Vagina (tissue), 2 donors: ENCODE results near the gene GJC2. TPM values are rescaled to one million over a fixed set of nuclear protein-coding genes. Genes with fewer than 3 reads are reported as not detected.
A peak's percentile ranks its signal among the peaks of the same experiment; 100 is the strongest.

Experiments
- DNase-seq, 2 donors: peaks; one replicate each; pipeline ENCODE4 v3.0.0-alpha.2; 2017; ENCODE audit errors: extremely low spot score in 2 of 2
- H3K27ac ChIP-seq: fragments of 200-600 bp; sonication (generic); one replicate; pipeline ENCODE4 v1.5.1; 2019
- H3K27me3 ChIP-seq: fragments of 200-600 bp; sonication (generic); one replicate; pipeline ENCODE4 v1.5.1; 2019
- H3K36me3 ChIP-seq, 2 donors: fragments of 200-600 bp; sonication (generic); one replicate each; pipeline ENCODE4 v1.5.1; 2017 to 2019
- H3K4me1 ChIP-seq: fragments of 200-600 bp; sonication (generic); one replicate; pipeline ENCODE4 v1.5.1; 2019
- H3K4me3 ChIP-seq, 2 donors: fragments of 200-600 bp; sonication (generic); 1 replicate in 1 of 2; 2 replicates in 1 of 2; pipeline ENCODE4 v1.5.1; 2016 to 2019
- H3K9me3 ChIP-seq: fragments of 200-600 bp; sonication (generic); one replicate; pipeline ENCODE4 v1.5.1; 2019
- POLR2A ChIP-seq, 2 donors: fragments of 450-650 bp; IDR thresholded peaks; one replicate each; pipeline ENCODE4 v1.6.1; 2017; ENCODE audit warnings: antibody characterized with exemption in 2 of 2, mild to moderate bottlenecking in 2 of 2, moderate library complexity in 2 of 2
- POLR2AphosphoS5 ChIP-seq, 2 donors: sonication (generic); formaldehyde crosslinking; IDR thresholded peaks; one replicate each; pipeline ENCODE4 v1.9.0; 2017; ENCODE audit warnings: antibody characterized with exemption in 2 of 2, mild to moderate bottlenecking in 2 of 2, low read depth in 1 of 2; ENCODE audit not compliant: insufficient read depth in 1 of 2
- intact Hi-C: fragments of 100-400 bp; cut with DNase I; formaldehyde crosslinking; loops from one replicate; pipeline ENCODE4 v1.15.1; 2023
- total RNA-seq: library from RNA; depleted of rRNA; stranded (reverse); fragments of >200 nt; gene quantifications from one replicate; pipeline ENCODE4 v1.2.3, GENCODE V29; 2016
- TF ChIP-seq, protein P1 (sequence below), 3 experiments: fragments of 450-650 bp in 2 of 3; fragments of 200-600 bp in 1 of 3; sonication (generic) in 1 of 3; IDR thresholded peaks; one replicate each; pipeline ENCODE4 v1.5.1; 2017 to 2019; ENCODE audit warnings: antibody characterized with exemption in 3 of 3, mild to moderate bottlenecking in 2 of 3, moderate library complexity in 2 of 3

The GJC2 gene
- total RNA-seq, 1 donor from 2014 or later = 4.4 TPM

DNA sequence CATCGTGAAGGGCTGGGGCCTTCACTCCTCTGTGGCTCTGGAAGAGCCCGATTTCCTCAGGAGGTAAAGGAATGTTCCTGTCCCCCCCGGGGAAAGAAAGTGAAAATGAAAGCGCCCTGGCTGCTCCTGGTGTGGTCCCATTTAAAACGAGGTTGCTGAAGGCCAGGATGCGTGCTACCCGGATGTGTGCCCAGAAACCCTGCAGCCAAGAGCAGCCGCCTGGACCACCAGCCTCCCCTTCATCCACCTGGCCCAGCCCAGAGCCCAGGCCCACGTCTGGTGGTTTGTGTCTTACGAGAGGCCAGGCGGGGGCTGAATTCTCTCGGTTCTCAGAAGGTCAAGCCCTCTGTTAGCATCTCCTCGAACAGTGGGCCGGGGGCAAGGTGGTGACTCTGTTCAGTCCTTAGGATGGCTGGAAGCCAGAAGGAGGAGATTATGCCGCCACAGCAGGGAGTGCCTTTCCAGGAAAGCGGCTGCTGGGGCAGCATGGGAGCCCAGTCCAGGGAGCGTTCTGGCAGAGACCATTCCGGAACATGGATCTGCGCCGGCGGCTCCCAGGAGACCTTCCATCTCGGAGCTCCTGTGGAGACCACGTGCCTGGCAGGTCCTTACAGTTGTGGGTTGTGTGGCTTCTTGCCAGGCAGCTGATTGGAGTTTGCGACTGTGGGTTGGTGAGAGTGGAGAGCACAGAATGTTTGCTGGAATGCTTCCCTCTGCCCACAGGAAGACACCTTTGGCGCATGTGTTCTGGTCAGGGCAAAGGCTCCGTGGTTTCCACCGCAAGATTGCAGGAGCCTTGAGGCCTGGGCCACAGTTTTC is 8.3 kb upstream of the GJC2 start:
- Histone ChIP-seq H3K9me3 (no peaks in the 10 kb centered on the region), H3K27ac (peak overlapping the region; percentile 96), H3K4me3 (peak overlapping the region; percentile 78 to 89), H3K27me3 (no peaks in the 10 kb centered on the region), H3K36me3 (peaks cover 0 to 9% of the 10 kb centered on the region in 2 donors), H3K4me1 (peaks cover 54% of the 10 kb centered on the region)
- DNase-seq = peak in 1 of 2 donors; percentile 89
- TF ChIP-seq POLR2AphosphoS5 (IDR thresholded peaks at IDR 0.05; ENCODE audit: insufficient read depth in 1 of 2, low read depth in 1 of 2) = peak in 1 of 2 donors; percentile 3
- TF ChIP-seq POLR2A (IDR thresholded peaks at IDR 0.05) = no peak
- intact Hi-C loops = loop anchor here (2.0 to 5.0 kb wide), 2 partner anchors 23 to 266 kb away; partner anchors contain the start of genes IBA57 and TRIM11

DNA sequence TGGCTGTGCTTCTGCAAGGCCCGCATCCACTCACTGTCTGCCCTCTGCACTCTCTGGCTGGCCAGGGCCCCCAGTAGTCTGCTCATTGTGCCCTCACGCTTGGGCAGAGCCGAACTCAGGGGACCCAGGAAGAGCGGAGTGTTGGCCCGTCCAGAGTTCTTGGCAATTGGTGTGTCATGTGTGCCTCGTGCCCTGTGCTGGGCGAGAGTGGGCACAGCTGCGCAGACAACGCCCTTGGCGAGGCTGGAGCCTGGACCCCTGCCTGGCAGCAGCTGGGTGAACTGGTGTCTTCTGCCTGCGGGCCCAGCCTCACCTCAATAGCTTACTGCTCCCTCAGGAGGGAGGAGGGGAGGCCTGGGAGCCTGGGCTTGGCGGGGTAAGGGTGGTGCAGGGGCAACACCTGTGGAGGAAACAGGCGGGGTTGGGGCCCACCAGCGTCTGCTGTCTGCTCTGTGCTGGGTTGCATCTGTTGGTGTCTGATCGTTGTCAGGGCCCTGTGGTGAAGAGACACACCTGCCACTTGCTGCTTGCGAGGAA is 7.5 kb upstream of the GJC2 start:
- Histone ChIP-seq H3K27me3 (no peaks in the 10 kb centered on the region), H3K4me3 (peak overlapping the region; percentile 78 to 89), H3K9me3 (no peaks in the 10 kb centered on the region), H3K27ac (peak overlapping the region; percentile 96), H3K4me1 (peaks cover 60% of the 10 kb centered on the region), H3K36me3 (peaks cover 0 to 16% of the 10 kb centered on the region in 2 donors)
- TF ChIP-seq POLR2A (IDR thresholded peaks at IDR 0.05) (no peak), POLR2AphosphoS5 (IDR thresholded peaks at IDR 0.05; ENCODE audit: insufficient read depth in 1 of 2, low read depth in 1 of 2) (peak in 1 of 2 donors; percentile 6)
- peak in 1 of 2 donors; percentile 89 for DNase-seq
- intact Hi-C loops = loop anchor here (5.0 kb wide), 1 partner anchor 265 kb away; the partner anchor contains the start of gene TRIM11

DNA sequence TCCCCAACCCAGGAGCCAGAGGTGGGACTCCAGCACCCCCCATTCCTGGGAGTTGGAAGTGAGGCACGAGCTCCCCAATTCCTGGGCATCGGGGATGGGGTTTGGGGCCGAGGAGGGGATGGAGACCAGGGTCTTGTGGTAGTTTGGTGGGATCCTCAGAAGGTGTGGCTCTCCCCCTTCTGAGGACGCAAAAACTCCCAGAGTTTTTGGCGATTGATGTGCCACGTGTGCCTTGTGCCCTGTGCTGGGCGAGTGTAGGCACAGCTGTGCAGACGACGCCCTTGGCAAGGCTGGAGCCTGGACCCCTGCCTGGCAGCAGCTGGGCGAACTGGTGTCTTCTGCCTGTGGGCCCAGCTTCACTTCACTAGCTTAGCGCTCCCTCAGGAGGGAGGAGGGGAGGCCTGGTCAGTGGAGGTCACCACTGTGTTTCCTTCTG is 7.0 kb upstream of the GJC2 start:
- TF ChIP-seq POLR2AphosphoS5 (IDR thresholded peaks at IDR 0.05; ENCODE audit: insufficient read depth in 1 of 2, low read depth in 1 of 2) (no peak), POLR2A (IDR thresholded peaks at IDR 0.05) (no peak)
- TF ChIP-seq, protein P1, sequence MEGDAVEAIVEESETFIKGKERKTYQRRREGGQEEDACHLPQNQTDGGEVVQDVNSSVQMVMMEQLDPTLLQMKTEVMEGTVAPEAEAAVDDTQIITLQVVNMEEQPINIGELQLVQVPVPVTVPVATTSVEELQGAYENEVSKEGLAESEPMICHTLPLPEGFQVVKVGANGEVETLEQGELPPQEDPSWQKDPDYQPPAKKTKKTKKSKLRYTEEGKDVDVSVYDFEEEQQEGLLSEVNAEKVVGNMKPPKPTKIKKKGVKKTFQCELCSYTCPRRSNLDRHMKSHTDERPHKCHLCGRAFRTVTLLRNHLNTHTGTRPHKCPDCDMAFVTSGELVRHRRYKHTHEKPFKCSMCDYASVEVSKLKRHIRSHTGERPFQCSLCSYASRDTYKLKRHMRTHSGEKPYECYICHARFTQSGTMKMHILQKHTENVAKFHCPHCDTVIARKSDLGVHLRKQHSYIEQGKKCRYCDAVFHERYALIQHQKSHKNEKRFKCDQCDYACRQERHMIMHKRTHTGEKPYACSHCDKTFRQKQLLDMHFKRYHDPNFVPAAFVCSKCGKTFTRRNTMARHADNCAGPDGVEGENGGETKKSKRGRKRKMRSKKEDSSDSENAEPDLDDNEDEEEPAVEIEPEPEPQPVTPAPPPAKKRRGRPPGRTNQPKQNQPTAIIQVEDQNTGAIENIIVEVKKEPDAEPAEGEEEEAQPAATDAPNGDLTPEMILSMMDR (IDR thresholded peaks at IDR 0.05) = no peak
- H3K4me1 ChIP-seq = peaks cover 65% of the 10 kb centered on the region
- H3K27me3 ChIP-seq = no peaks in the 10 kb centered on the region
- peaks cover 0 to 16% of the 10 kb centered on the region in 2 donors for H3K36me3 ChIP-seq
- H3K27ac ChIP-seq = peak overlapping the region; percentile 96
- peak in 1 of 2 donors; percentile 88 for DNase-seq
- peak overlapping the region; percentile 78 to 89 for H3K4me3 ChIP-seq
- H3K9me3 ChIP-seq = no peaks in the 10 kb centered on the region
- intact Hi-C loops = loop anchor here (5.0 kb wide), 1 partner anchor 265 kb away; the partner anchor contains the start of gene TRIM11

DNA sequence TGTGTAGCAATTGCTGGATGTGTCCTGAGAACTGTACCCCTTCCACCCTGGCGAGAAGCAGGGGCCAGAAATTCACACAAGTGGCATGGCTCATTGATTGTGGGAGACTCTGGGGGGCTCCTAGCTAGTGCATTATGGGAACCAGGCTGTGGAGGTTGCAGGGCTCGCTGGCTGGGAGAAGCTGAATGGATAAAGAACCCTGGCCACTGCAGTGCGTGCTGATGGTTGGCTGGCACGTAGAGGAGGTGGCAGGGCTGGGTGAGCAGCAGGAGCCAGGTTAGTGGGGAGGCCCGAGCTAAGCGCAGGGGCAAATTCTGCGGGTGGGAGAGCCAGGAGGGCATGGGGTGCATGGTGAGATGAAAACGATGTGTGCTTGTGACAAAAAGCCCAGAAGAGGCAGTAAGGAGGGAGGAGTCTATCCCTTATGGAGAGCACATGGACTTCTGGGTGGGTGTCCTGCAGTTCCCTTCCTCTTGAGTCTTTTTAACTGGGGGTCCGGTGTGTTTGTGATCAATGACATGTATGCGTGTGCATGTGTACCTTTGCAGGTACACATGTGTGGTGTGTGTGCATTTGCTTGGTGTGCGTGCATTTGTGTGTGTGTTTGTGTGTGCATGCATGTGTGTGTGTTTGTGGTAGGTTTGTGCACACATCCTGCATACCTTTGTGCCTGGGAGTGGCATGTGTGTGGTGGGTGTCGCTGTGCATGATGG is 6.1 kb upstream of the GJC2 start:
- Histone ChIP-seq H3K36me3 (peaks cover 0 to 16% of the 10 kb centered on the region in 2 donors), H3K9me3 (no peaks in the 10 kb centered on the region), H3K4me3 (no peak overlapping the region), H3K27me3 (no peaks in the 10 kb centered on the region), H3K27ac (no peak overlapping the region), H3K4me1 (peaks cover 74% of the 10 kb centered on the region)
- no peak for DNase-seq
- intact Hi-C loops = loop anchor here (5.0 kb wide), 1 partner anchor 264 kb away; the partner anchor contains the start of gene TRIM11
- TF ChIP-seq, protein P1 (IDR thresholded peaks at IDR 0.05) = no peak
- no peak for TF ChIP-seq POLR2AphosphoS5 (IDR thresholded peaks at IDR 0.05; ENCODE audit: insufficient read depth in 1 of 2, low read depth in 1 of 2)
- TF ChIP-seq POLR2A (IDR thresholded peaks at IDR 0.05) = no peak

DNA sequence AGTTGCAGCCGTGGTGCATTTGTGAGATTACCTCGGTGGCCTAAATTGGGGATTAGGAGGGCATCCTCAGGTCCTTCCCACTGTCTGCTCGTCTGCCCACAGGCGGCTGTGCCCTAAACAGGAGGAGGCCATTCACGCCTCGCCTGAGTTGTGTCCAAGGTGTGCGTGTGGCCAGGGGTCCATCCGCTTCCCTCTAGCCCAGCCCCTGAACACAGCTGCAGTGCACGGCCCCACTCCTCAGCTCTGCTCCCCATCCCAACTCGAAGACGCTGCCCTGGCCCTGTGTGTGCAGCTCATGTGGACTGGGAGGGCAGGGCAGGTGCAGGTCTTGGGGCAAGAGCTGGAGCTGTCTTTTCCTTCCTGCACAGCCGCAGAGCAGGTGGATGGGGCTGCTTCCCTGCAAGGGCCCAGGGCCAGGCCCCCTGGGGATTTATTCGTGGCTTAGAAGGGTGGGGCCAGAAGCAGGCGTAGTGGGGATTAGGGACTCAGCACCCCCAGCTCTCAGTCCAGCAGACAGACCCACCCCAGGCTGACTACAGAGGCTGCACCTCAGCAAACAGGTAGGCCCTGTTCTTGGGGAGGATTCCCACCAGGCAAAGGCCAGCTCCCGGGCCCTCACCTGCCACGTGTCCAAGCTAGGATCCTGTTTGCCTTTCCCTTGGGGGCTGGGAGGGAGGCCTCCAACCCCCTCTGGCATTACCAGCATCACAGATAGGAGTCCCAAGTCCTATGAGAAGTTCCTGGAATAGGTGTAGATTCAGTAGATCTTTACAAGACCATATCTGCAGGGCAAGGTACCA is 5.3 kb upstream of the GJC2 start:
- Histone ChIP-seq H3K36me3 (peaks cover 0 to 16% of the 10 kb centered on the region in 2 donors), H3K27me3 (no peaks in the 10 kb centered on the region), H3K4me3 (no peak overlapping the region), H3K27ac (no peak overlapping the region), H3K9me3 (no peaks in the 10 kb centered on the region), H3K4me1 (peaks cover 82% of the 10 kb centered on the region)
- intact Hi-C loops = loop anchor here (5.0 kb wide), 1 partner anchor 263 kb away; the partner anchor contains the start of gene TRIM11
- TF ChIP-seq, protein P1 (IDR thresholded peaks at IDR 0.05) = no peak
- TF ChIP-seq POLR2A (IDR thresholded peaks at IDR 0.05) = no peak
- TF ChIP-seq POLR2AphosphoS5 (IDR thresholded peaks at IDR 0.05; ENCODE audit: insufficient read depth in 1 of 2, low read depth in 1 of 2) = no peak
- DNase-seq = no peak
